Measurements from ENCODE around the gene PTAFR.

GRCh38 chr1:28199328-28200233, 23.1 kb upstream of the PTAFR start:
- TF ChIP-seq, protein P1, sequence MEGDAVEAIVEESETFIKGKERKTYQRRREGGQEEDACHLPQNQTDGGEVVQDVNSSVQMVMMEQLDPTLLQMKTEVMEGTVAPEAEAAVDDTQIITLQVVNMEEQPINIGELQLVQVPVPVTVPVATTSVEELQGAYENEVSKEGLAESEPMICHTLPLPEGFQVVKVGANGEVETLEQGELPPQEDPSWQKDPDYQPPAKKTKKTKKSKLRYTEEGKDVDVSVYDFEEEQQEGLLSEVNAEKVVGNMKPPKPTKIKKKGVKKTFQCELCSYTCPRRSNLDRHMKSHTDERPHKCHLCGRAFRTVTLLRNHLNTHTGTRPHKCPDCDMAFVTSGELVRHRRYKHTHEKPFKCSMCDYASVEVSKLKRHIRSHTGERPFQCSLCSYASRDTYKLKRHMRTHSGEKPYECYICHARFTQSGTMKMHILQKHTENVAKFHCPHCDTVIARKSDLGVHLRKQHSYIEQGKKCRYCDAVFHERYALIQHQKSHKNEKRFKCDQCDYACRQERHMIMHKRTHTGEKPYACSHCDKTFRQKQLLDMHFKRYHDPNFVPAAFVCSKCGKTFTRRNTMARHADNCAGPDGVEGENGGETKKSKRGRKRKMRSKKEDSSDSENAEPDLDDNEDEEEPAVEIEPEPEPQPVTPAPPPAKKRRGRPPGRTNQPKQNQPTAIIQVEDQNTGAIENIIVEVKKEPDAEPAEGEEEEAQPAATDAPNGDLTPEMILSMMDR (IDR thresholded peaks at IDR 0.05): no peak
- TF ChIP-seq ZFX (IDR thresholded peaks at IDR 0.05; ENCODE audit: borderline replicate concordance): no peak

Measured in 22Rv1 (cell line).